GM23338 (cell line): Measurements from ENCODE around the gene SLC9A1. TPM values are rescaled to one million over a fixed set of nuclear protein-coding genes. Genes with fewer than 3 reads are reported as not detected.

Source experiments
- CREB1 ChIP-seq: fragments of 250-450 bp; sonication (Bioruptor Pico); IDR thresholded peaks from 2 replicates; pipeline ENCODE4 v1.5.0; 2020; ENCODE audit warnings: low read depth, mild to moderate bottlenecking, moderate library complexity
- ETS1 ChIP-seq: IDR thresholded peaks from 2 replicates; pipeline ENCODE4 v1.6.1; 2016; ENCODE audit warnings: antibody characterized with exemption
- EZH2 ChIP-seq: fragments of 200-600 bp; sonication (generic); IDR thresholded peaks from one replicate; pipeline ENCODE4 v1.8.0; 2017; ENCODE audit warnings: antibody characterized with exemption, mild to moderate bottlenecking, low read depth; ENCODE audit not compliant: unreplicated experiment
- EZH2phosphoT487 ChIP-seq: fragments of 200-600 bp; sonication (generic); IDR thresholded peaks from one replicate; pipeline ENCODE4 v1.8.1; 2018; ENCODE audit warnings: antibody characterized with exemption; ENCODE audit not compliant: unreplicated experiment
- JUNB ChIP-seq: IDR thresholded peaks from one replicate; pipeline ENCODE4 v1.6.1; 2016; ENCODE audit warnings: antibody characterized with exemption; ENCODE audit not compliant: unreplicated experiment
- NANOG ChIP-seq: IDR thresholded peaks from 2 replicates; pipeline ENCODE4 v1.6.1; 2016; ENCODE audit warnings: antibody characterized with exemption, borderline replicate concordance
- REST ChIP-seq: IDR thresholded peaks from one replicate; pipeline ENCODE4 v1.6.1; 2018; ENCODE audit warnings: antibody characterized with exemption; ENCODE audit not compliant: unreplicated experiment
- STAT1 ChIP-seq: IDR thresholded peaks from one replicate; pipeline ENCODE4 v1.6.1; 2016; ENCODE audit warnings: antibody characterized with exemption; ENCODE audit not compliant: unreplicated experiment
- ZNF331 ChIP-seq: fragments of 250-450 bp; sonication (Bioruptor Pico); IDR thresholded peaks from 2 replicates; pipeline ENCODE4 v1.5.0; 2020; ENCODE audit warnings: low read depth, mild to moderate bottlenecking, moderate library complexity
- ZNF462 ChIP-seq: fragments of 250-450 bp; sonication (Bioruptor Pico); IDR thresholded peaks from 2 replicates; pipeline ENCODE4 v1.5.0; 2020; ENCODE audit warnings: mild to moderate bottlenecking, moderate library complexity
- polyA plus RNA-seq: library from polyadenylated mRNA; unstranded; fragments of >200 nt; fragmentation: Nextera tagmentation; extraction: Ambion mirVana; gene quantifications from 2 replicates; pipeline ENCODE4 v1.2.1, GENCODE V29; 2016
- total RNA-seq: library from RNA; depleted of rRNA; stranded (reverse); fragments of >200 nt; shearing (Covaris generic); gene quantifications from 2 replicates; pipeline ENCODE4 v1.2.3, GENCODE V29; 2014

Gene SLC9A1
- total and polyA plus RNA-seq, 2 experiments from 2014 or later: 10.4 to 22.3 TPM

- TF ChIP-seq ZNF462 (CRISPR knock-in tag): no peak
- no peak for TF ChIP-seq ZNF331 (CRISPR knock-in tag)
- TF ChIP-seq ETS1: no peak
- no peak for TF ChIP-seq NANOG
- no peak for TF ChIP-seq JUNB
- no peak for TF ChIP-seq CREB1 (CRISPR knock-in tag)
- TF ChIP-seq REST: no peak
- no peak for TF ChIP-seq EZH2
- TF ChIP-seq STAT1: no peak
- TF ChIP-seq EZH2phosphoT487: no peak
Measured at GRCh38 chr1:27101054-27101491, 53.9 kb downstream of the SLC9A1 start (continued).
